SK-N-SH (cell line): ENCODE data around the gene UBXN2A. TPM values are rescaled to one million over a fixed set of nuclear protein-coding genes. Genes with fewer than 3 reads are reported as not detected.
"Not testable (repeated sequence)": the region's sequence is repeated elsewhere in the genome, so short reads cannot be mapped to it uniquely, and the experiment has no call there.

Experiments
- CTCF ChIA-PET: fragments of 300-600, 350-600 bp; formaldehyde crosslinking; extraction: SDS; loops from one replicate; lab custom pipeline; 2021; lab: Yijun Ruan, JAX
- POLR2A ChIA-PET: fragments of 350-600 bp; sonication (Branson Sonifier 250); formaldehyde crosslinking; extraction: SDS; loops from one replicate; lab custom pipeline; 2020; ENCODE audit warnings: antibody characterized with exemption, inconsistent platforms; lab: Yijun Ruan, JAX
- DNase-seq: peaks from one replicate; pipeline ENCODE4 v3.0.0; 2012
- H2AFZ ChIP-seq: fragments of 200-600 bp; sonication (generic); 2 replicates; pipeline ENCODE4 v1.8.1; 2016; ENCODE audit warnings: antibody characterized with exemption, mild to moderate bottlenecking, low read depth
- H3F3A ChIP-seq: fragments of 200-600 bp; sonication (generic); replicated peaks from 2 replicates; pipeline ENCODE3; 2016; ENCODE audit warnings: antibody characterized with exemption, mild to moderate bottlenecking; ENCODE audit not compliant: insufficient read depth
- H3K27ac ChIP-seq, 2 experiments: fragments of 200-500 bp in 1 of 2; fragments of 200-600 bp in 1 of 2; sonication (Bioruptor generic) in 1 of 2; sonication (generic), shearing (Covaris generic) in 1 of 2; 2 replicates each; pipeline versions ENCODE4 v1.5.1 to v1.6.1; 2014 to 2016; ENCODE audit warnings: low read depth in 2 of 2, inconsistent platforms in 1 of 2, low read length in 1 of 2, mild to moderate bottlenecking in 1 of 2, mixed read lengths in 1 of 2
- H3K27me3 ChIP-seq: fragments of 200-600 bp; sonication (generic), shearing (Covaris generic); 2 replicates; pipeline ENCODE4 v1.6.1; 2016; ENCODE audit warnings: mixed run types; ENCODE audit not compliant: insufficient read depth
- H3K36me3 ChIP-seq, 2 experiments: fragments of 200-500 bp in 1 of 2; fragments of 200-600 bp in 1 of 2; sonication (Bioruptor generic) in 1 of 2; sonication (generic) in 1 of 2; replicated peaks in 1 of 2; 2 replicates each; pipeline versions ENCODE3 to v1.5.1; 2014 to 2016; ENCODE audit warnings: low read length in 1 of 2, mild to moderate bottlenecking in 1 of 2; ENCODE audit not compliant: insufficient read depth in 2 of 2, control insufficient read depth in 1 of 2
- H3K4me1 ChIP-seq, 2 experiments: fragments of 200-500 bp in 1 of 2; fragments of 200-600 bp in 1 of 2; sonication (Bioruptor generic) in 1 of 2; sonication (generic), shearing (Covaris generic) in 1 of 2; 2 replicates each; pipeline versions ENCODE4 v1.5.1 to v1.6.1; 2014 to 2016; ENCODE audit warnings: low read depth in 1 of 2, low read length in 1 of 2, mixed run types in 1 of 2; ENCODE audit not compliant: insufficient read depth in 2 of 2, control insufficient read depth in 1 of 2
- H3K4me2 ChIP-seq: fragments of 200-600 bp; sonication (generic), shearing (Covaris generic); 2 replicates; pipeline ENCODE4 v1.6.1; 2017; ENCODE audit warnings: mixed run types
- H3K4me3 ChIP-seq, 2 experiments: fragments of 200-500 bp in 1 of 2; fragments of 200-600 bp in 1 of 2; sonication (Bioruptor generic) in 1 of 2; sonication (generic), shearing (Covaris generic) in 1 of 2; 2 replicates each; pipeline versions ENCODE4 v1.5.1 to v1.8.1; 2014 to 2016; ENCODE audit warnings: low read depth in 2 of 2, inconsistent platforms in 1 of 2, low read length in 1 of 2, mild to moderate bottlenecking in 1 of 2, mixed read lengths in 1 of 2, moderate library complexity in 1 of 2
- H3K79me2 ChIP-seq: fragments of 200-600 bp; sonication (generic); 2 replicates; pipeline ENCODE4 v1.8.1; 2017; ENCODE audit warnings: mild to moderate bottlenecking; ENCODE audit not compliant: insufficient read depth
- H3K9ac ChIP-seq: fragments of 200-600 bp; sonication (generic); 2 replicates; pipeline ENCODE4 v1.6.1; 2017; ENCODE audit warnings: mixed run types
- H3K9me2 ChIP-seq: fragments of 200-600 bp; sonication (generic); 2 replicates; pipeline ENCODE4 v1.6.1; 2017; ENCODE audit warnings: mixed run types
- H3K9me3 ChIP-seq: fragments of 200-600 bp; sonication (generic); 2 replicates; pipeline ENCODE4 v1.6.1; 2017; ENCODE audit warnings: mixed run types, mild to moderate bottlenecking, moderate library complexity
- H4K20me1 ChIP-seq: fragments of 200-600 bp; sonication (generic); 2 replicates; pipeline ENCODE4 v1.6.1; 2017; ENCODE audit warnings: mild to moderate bottlenecking, mixed run types; ENCODE audit not compliant: insufficient read depth
- FOSL2 ChIP-seq: IDR thresholded peaks from 2 replicates; pipeline ENCODE4 v1.4.0; 2012; ENCODE audit warnings: low read depth, mild to moderate bottlenecking, moderate library complexity, borderline replicate concordance
- FOXM1 ChIP-seq: IDR thresholded peaks from 2 replicates; pipeline ENCODE4 v1.4.0; 2012; ENCODE audit warnings: low read depth, mild to moderate bottlenecking
- IRF3 ChIP-seq: fragments of 150-350 bp; IDR thresholded peaks from 2 replicates; pipeline ENCODE4 v1.6.1; 2016; ENCODE audit warnings: mild to moderate bottlenecking, low read depth, low read length
- MAX ChIP-seq: IDR thresholded peaks from 2 replicates; pipeline ENCODE4 v1.4.0; 2012; ENCODE audit warnings: low read depth
- NFIC ChIP-seq: IDR thresholded peaks from 2 replicates; pipeline ENCODE4 v1.4.0; 2012; ENCODE audit warnings: borderline replicate concordance
- NRF1 ChIP-seq: IDR thresholded peaks from 2 replicates; pipeline ENCODE4 v1.6.1; 2012; ENCODE audit warnings: low read depth, mild to moderate bottlenecking, low read length
- POLR2AphosphoS5 ChIP-seq: IDR thresholded peaks from 2 replicates; pipeline ENCODE4 v1.6.1; 2012; ENCODE audit warnings: low read depth, low read length
- RCOR1 ChIP-seq: fragments of 150-350 bp; IDR thresholded peaks from 2 replicates; pipeline ENCODE4 v1.6.1; 2017; ENCODE audit warnings: antibody characterized with exemption, low read length
- REST ChIP-seq: IDR thresholded peaks from 2 replicates; pipeline ENCODE4 v1.6.1; 2012; ENCODE audit warnings: mild to moderate bottlenecking, low read depth, low read length, moderate library complexity
- RFX5 ChIP-seq: IDR thresholded peaks from 2 replicates; pipeline ENCODE4 v1.6.1; 2012; ENCODE audit warnings: mild to moderate bottlenecking, improper control_type of control experiment, low read length
- SIN3A ChIP-seq: IDR thresholded peaks from 2 replicates; pipeline ENCODE4 v1.6.1; 2012; ENCODE audit warnings: low read depth, mild to moderate bottlenecking, low read length, moderate library complexity, borderline replicate concordance
- TCF12 ChIP-seq: IDR thresholded peaks from 2 replicates; pipeline ENCODE4 v1.4.0; 2012
- USF2 ChIP-seq: fragments of 150-350 bp; IDR thresholded peaks from 2 replicates; pipeline ENCODE4 v1.6.1; 2017; ENCODE audit warnings: antibody characterized with exemption, low read length, low read depth, borderline replicate concordance
- WGBS: methylation state at CpG from one replicate; pipeline ENCODE4 v1.1.6; 2017; ENCODE audit warnings: low lambda C conversion rate; 5-methylcytosine and 5-hydroxymethylcytosine counted together
- polyA plus RNA-seq, 3 experiments: library from polyadenylated mRNA; depleted of rRNA; stranded (reverse); fragments of >200 nt; gene quantifications; 2 replicates each; pipeline ENCODE4 v1.2.3, GENCODE V29; 2012

The UBXN2A gene
- polyA plus RNA-seq, 1 of the 3 experiments (the other 2 are of a cell fraction) = 5.8 TPM

GRCh38 chr2:24038786-24039499 is 98.7 kb downstream of the UBXN2A start:
- CTCF ChIA-PET = no interaction called here
- Histone ChIP-seq H3F3A (no peaks in the 10 kb centered on the region), H3K27ac (no peak overlapping the region), H3K36me3 (peaks cover 19 to 27% of the 10 kb centered on the region in 2 experiments), H4K20me1 (no peaks in the 10 kb centered on the region), H3K4me3 (no peak overlapping the region), H3K9me2 (no peaks in the 10 kb centered on the region), H3K4me1 (no peaks in the 10 kb centered on the region), H3K9ac (no peak overlapping the region), H3K79me2 (peaks cover 62% of the 10 kb centered on the region), H2AFZ (no peak overlapping the region), H3K27me3 (no peaks in the 10 kb centered on the region), H3K4me2 (no peak overlapping the region), H3K9me3 (no peaks in the 10 kb centered on the region)
- 89% methylated on average over 8 of the region's 9 CpGs for WGBS
- TF ChIP-seq MAX (no peak), RFX5 (no peak), FOXM1 (no peak)
- POLR2A ChIA-PET = no interaction called here
- DNase-seq = no peak

GRCh38 chr2:24040511-24040910 is 100.2 kb downstream of the UBXN2A start:
- 96% methylated on average over 4 of the region's 4 CpGs for WGBS
- Histone ChIP-seq H3K9ac (no peak overlapping the region), H2AFZ (no peak overlapping the region), H3K27me3 (no peaks in the 10 kb centered on the region), H3K79me2 (peaks cover 64% of the 10 kb centered on the region), H3K4me1 (no peaks in the 10 kb centered on the region), H3K9me3 (no peaks in the 10 kb centered on the region), H3F3A (no peaks in the 10 kb centered on the region), H3K27ac (no peak overlapping the region), H4K20me1 (no peaks in the 10 kb centered on the region), H3K4me3 (no peak overlapping the region), H3K4me2 (no peak overlapping the region), H3K9me2 (no peaks in the 10 kb centered on the region), H3K36me3 (peaks cover 11 to 27% of the 10 kb centered on the region in 2 experiments)
- CTCF ChIA-PET = interaction anchor here (1.2 kb wide), 1 partner anchor 10 kb away, joined by 3 read pairs; no protein-coding TSS in a partner anchor
- POLR2A ChIA-PET = no interaction called here
- no peak for DNase-seq
- TF ChIP-seq FOXM1 = no peak
- no peak for TF ChIP-seq FOSL2
- no peak for TF ChIP-seq REST
- no peak for TF ChIP-seq NRF1
- no peak for TF ChIP-seq SIN3A
- no peak for TF ChIP-seq IRF3
- TF ChIP-seq TCF12 = no peak
- TF ChIP-seq NFIC = no peak
- no peak for TF ChIP-seq USF2
- no peak for TF ChIP-seq POLR2AphosphoS5
- no peak for TF ChIP-seq RCOR1

GRCh38 chr2:24043133-24043532 is 102.9 kb downstream of the UBXN2A start:
- H2AFZ ChIP-seq, POLR2A ChIA-PET, H3K9ac ChIP-seq, DNase-seq, H3K9me3 ChIP-seq, H4K20me1 ChIP-seq, H3K27me3 ChIP-seq, H3K27ac ChIP-seq, H3K4me3 ChIP-seq, H3K4me2 ChIP-seq, H3F3A ChIP-seq, H3K9me2 ChIP-seq, H3K4me1 ChIP-seq: not testable (repeated sequence)
- peaks cover 3 to 14% of the 10 kb centered on the region in 2 experiments for H3K36me3 ChIP-seq
- CTCF ChIA-PET = interaction anchor here (0.9 kb wide), 1 partner anchor 18 kb away, joined by 3 read pairs; no protein-coding TSS in a partner anchor
- WGBS = 95% methylated on average over 6 of the region's 6 CpGs
- H3K79me2 ChIP-seq = peaks cover 65% of the 10 kb centered on the region
